ENCODE data around the gene C1orf226. TPM values are rescaled to one million over a fixed set of nuclear protein-coding genes. Genes with fewer than 3 reads are reported as not detected.

The C1orf226 gene
- polyA plus RNA-seq, 1 donor (not counting 4 experiments of a cell fraction or from before 2014, with no cell fraction given) = 0.12 TPM

GRCh38 chr1:162375463-162375862 lies 6.1 kb upstream of the C1orf226 start:
- no peaks in the 10 kb centered on the region for H4K20me1 ChIP-seq (ENCODE audit: control insufficient read depth, extremely low read depth, insufficient read depth, low read length)
- H3K4me2 ChIP-seq (ENCODE audit: control insufficient read depth, extremely low read depth, insufficient read depth, low read depth, low read length) = no peak overlapping the region
- H2AFZ ChIP-seq (ENCODE audit: control insufficient read depth, low read length) = no peak overlapping the region
- no peak overlapping the region for H3K27ac ChIP-seq (ENCODE audit: control insufficient read depth, insufficient read depth, low read length)
- DNase-seq (ENCODE audit: low read depth, low spot score) = no peak
- dilution Hi-C loops (cut with MboI; ENCODE audit: extremely low pct_ligation_motif_present, low sequenced_read_pairs) = no loop called here
- peaks cover 14% of the 10 kb centered on the region for H3K4me1 ChIP-seq (ENCODE audit: control insufficient read depth, extremely low read depth, insufficient read depth, low read length)
- no peak overlapping the region for H3K9ac ChIP-seq (ENCODE audit: control insufficient read depth, extremely low read depth, insufficient read depth, low read length)
- H3K27me3 ChIP-seq (ENCODE audit: control insufficient read depth, extremely low read depth, insufficient read depth, low read length) = no peaks in the 10 kb centered on the region
- H3K79me2 ChIP-seq (ENCODE audit: control insufficient read depth, insufficient read depth, low read length) = no peaks in the 10 kb centered on the region
- H3K9me1 ChIP-seq (ENCODE audit: control insufficient read depth, extremely low read depth, insufficient read depth, low read length) = no peaks in the 10 kb centered on the region
- no peaks in the 10 kb centered on the region for H3K9me3 ChIP-seq (ENCODE audit: control insufficient read depth, low read depth, low read length)
- no peak for TF ChIP-seq EZH2 (IDR thresholded peaks at IDR 0.05; ENCODE audit: low read length)
- no peak for TF ChIP-seq CTCF (optimal IDR thresholded peaks at IDR 0.05 in 1 of 3, IDR thresholded peaks at IDR 0.05 in 1 of 3, conservative IDR thresholded peaks at IDR 0.05 in 1 of 3; ENCODE audit: extremely low read depth in 1 of 3, insufficient read depth in 2 of 3, low read length in 3 of 3)
- no peak overlapping the region for H3K4me3 ChIP-seq (ENCODE audit: control insufficient read depth in 2 of 3, extremely low read depth in 1 of 3, insufficient read depth in 2 of 3, low read depth in 1 of 3, low read length in 3 of 3)
- no peaks in the 10 kb centered on the region for H3K36me3 ChIP-seq (ENCODE audit: control insufficient read depth in 2 of 2, extremely low read depth in 1 of 2, insufficient read depth in 2 of 2, low read length in 2 of 2)
- no peak for FAIRE-seq

GRCh38 chr1:162376691-162377090 lies 4.8 kb upstream of the C1orf226 start, which contains the start of gene SPATA46:
SPATA46 (minus strand) TSS chr1:162376854; CDS start chr1:162376790, 64 bp downstream.
- no peak for FAIRE-seq
- H3K36me3 ChIP-seq (ENCODE audit: control insufficient read depth in 2 of 2, extremely low read depth in 1 of 2, insufficient read depth in 2 of 2, low read length in 2 of 2) = no peaks in the 10 kb centered on the region
- TF ChIP-seq EZH2 (IDR thresholded peaks at IDR 0.05; ENCODE audit: low read length) (no peak), CTCF (optimal IDR thresholded peaks at IDR 0.05 in 1 of 3, IDR thresholded peaks at IDR 0.05 in 1 of 3, conservative IDR thresholded peaks at IDR 0.05 in 1 of 3; ENCODE audit: extremely low read depth in 1 of 3, insufficient read depth in 2 of 3, low read length in 3 of 3) (no peak)
- H3K4me1 ChIP-seq (ENCODE audit: control insufficient read depth, extremely low read depth, insufficient read depth, low read length) = peaks cover 18% of the 10 kb centered on the region
- no peak within 1 kb of the TSS for H3K4me3 ChIP-seq (ENCODE audit: control insufficient read depth in 2 of 3, extremely low read depth in 1 of 3, insufficient read depth in 2 of 3, low read depth in 1 of 3, low read length in 3 of 3)
- no peaks in the 10 kb centered on the region for H3K27me3 ChIP-seq (ENCODE audit: control insufficient read depth, extremely low read depth, insufficient read depth, low read length)
- dilution Hi-C loops (cut with MboI; ENCODE audit: extremely low pct_ligation_motif_present, low sequenced_read_pairs) = no loop called here
- DNase-seq (ENCODE audit: low read depth, low spot score) = no peak
- H3K79me2 ChIP-seq (ENCODE audit: control insufficient read depth, insufficient read depth, low read length) = no peaks in the 10 kb centered on the region
- no peak within 1 kb of the TSS for H3K27ac ChIP-seq (ENCODE audit: control insufficient read depth, insufficient read depth, low read length)
- no peaks in the 10 kb centered on the region for H3K9me3 ChIP-seq (ENCODE audit: control insufficient read depth, low read depth, low read length)
- no peak within 1 kb of the TSS for H3K4me2 ChIP-seq (ENCODE audit: control insufficient read depth, extremely low read depth, insufficient read depth, low read depth, low read length)
- H3K9ac ChIP-seq (ENCODE audit: control insufficient read depth, extremely low read depth, insufficient read depth, low read length) = no peak within 1 kb of the TSS
- H2AFZ ChIP-seq (ENCODE audit: control insufficient read depth, low read length) = no peak within 1 kb of the TSS
- no peaks in the 10 kb centered on the region for H4K20me1 ChIP-seq (ENCODE audit: control insufficient read depth, extremely low read depth, insufficient read depth, low read length)
- H3K9me1 ChIP-seq (ENCODE audit: control insufficient read depth, extremely low read depth, insufficient read depth, low read length) = no peaks in the 10 kb centered on the region
